HG03175 (cell line): ENCODE data around the gene MMP19.

Experiments
- ATAC-seq: cut with Tn5 transposase; IDR thresholded peaks from one replicate; pipeline ENCODE4 v1.9.1; 2021; ENCODE audit warnings: mild to moderate bottlenecking, moderate library complexity; ENCODE audit not compliant: unreplicated experiment

Gene MMP19

DNA sequence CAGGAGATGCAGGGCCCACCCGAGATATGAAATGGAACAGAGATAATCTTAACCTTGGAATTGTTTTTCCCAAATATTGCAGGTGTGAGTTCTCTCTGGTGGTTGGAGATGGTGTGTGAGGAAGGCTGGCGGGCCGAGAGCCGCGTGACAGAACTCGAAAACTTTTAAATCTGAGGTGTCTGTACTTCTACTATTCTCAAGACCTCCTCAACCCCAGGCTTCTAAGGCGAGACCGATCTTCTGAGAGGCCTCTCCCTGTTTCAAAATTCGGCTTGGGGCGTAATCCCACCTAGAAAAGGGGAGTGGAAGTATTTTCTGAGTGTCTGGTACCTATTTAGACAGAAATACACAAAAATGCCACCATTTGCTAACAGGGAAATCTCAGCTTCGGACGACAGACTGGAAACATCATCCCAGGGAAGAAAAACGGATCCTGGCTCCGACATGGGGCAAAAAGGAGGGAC, 25.8 kb downstream of the MMP19 start:
- no peak for ATAC-seq

DNA sequence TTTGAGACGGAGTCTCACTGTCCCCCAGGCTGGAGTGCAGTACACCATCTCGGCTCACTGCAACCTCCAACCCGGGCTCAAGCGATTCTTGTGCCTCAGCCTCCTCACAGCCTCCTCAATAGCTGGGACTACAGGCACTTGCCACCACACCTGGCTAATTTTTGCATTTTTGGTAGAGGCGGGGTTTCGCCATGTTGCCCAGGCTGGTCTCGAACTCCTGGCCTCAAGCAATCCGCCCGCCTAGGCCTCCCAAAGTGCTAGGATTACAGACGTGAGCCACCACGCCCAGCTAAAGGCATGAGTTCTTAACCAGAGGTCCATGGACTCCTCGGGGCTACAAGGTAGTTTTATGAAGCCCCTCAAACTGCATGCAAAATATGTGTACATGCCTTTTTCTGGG, 27.3 kb downstream of the MMP19 start:
- ATAC-seq: no peak

DNA sequence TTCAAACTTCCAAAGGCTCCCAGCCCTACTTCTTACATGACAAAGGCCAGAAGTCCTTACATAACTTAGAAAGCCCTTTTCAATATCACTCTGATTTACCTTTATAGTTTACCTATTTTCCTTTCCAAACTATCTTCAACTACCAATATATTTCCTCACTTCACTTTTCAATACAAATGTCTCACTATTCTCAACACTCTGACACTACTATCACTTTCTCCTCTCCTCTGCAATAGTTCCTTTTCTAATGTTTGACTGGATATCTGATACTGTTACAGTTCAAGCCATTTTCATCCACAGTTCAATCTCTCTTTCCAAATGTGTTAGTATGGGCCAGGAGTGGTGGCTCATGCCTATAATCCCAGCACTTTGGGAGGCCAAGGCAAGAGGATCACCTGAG, 28.5 kb downstream of the MMP19 start:
- ATAC-seq: no peak

DNA sequence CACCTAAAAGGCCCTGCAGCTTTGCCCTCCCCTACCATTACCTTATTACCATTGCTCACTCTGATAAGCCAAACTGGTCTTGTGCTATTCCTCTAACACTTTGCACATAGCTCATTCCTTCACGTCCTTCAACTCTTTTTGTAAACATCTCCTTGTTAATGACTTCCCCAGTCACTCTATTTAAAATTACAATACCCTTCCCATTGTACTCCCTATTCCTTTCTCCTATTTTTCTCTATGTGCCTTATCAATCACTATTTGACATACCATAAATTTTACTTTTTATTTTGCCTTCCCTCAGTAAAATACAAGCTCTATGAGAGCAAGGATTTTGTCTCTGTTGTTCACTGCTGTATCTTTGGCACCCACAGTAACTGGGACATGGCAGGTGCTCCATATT, 30.6 kb downstream of the MMP19 start:
- ATAC-seq: no peak

DNA sequence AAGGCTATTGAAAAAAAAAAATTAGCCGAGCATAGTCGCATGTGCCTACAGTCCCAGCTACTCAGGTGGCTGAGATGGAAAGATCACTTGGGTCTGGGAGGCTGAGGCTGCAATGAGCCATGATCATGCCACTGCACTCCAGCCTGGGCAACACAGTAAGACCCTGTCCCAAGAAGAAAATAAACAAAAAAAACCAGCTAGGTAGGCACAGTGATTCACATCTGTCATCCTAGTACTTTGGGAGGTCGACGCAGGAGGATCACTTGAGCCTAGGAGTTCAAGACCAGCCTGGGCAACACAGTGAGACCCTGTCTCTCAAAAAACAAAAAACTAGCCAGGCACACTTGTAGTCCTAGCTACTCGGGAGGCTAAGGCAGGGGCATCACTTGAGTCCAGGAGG, 33.5 kb downstream of the MMP19 start:
- no peak for ATAC-seq

DNA sequence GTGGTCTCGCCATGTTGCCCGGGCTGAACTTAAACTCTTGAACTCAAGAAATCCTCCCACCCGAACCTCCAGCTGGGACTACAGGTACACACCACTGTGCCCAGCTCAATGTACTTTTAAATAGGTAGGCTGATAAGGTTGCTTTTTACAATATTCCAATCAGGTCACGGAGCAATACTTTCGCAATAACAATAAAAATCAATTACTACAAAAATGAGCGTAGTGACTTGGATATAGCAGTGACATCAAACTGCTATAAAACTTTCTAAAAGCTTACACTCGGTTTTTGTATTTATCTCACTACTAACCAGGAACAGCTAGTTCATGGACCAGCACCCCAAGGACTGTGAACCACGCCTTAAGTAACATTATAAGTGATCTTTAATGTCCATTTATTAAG, 35.8 kb downstream of the MMP19 start:
- no peak for ATAC-seq

DNA sequence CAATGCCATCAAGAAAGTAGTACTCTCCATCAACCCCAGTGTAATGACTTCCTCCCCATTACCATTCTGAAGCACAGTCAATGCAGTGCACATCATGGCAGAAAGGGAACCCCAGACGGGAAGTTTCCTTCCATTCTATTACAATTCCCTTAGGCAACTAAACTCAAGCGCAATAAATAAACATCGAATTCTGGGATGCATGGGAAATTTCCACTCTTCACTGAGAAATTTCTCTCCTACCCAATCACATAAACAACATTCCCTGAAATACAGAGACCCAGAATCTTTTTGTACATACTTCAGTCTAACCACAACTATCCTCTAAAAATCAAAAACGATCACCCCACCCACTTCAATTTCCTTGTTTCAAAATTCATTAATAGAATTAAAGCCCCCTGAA, 45.2 kb downstream of the MMP19 start:
- ATAC-seq: no peak

DNA sequence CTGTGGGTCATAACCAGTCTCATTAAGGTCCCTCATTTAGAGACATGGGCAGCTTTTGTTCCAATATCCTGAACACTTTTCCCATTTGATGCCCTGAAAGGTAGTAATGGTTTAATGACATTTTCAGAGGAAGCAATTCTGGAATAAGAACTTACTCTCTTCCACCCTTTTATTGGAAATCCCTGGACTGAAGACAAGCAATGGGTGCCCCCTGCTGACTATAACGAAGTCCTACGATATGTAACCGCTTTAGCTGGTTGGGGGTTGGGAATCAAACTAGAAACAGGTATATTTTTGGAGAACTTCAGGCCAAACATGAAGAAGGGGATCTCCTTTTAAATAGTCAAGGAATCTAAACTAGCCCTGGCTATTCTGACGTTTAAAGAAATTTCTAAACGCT, 45.7 kb downstream of the MMP19 start:
- no peak for ATAC-seq

DNA sequence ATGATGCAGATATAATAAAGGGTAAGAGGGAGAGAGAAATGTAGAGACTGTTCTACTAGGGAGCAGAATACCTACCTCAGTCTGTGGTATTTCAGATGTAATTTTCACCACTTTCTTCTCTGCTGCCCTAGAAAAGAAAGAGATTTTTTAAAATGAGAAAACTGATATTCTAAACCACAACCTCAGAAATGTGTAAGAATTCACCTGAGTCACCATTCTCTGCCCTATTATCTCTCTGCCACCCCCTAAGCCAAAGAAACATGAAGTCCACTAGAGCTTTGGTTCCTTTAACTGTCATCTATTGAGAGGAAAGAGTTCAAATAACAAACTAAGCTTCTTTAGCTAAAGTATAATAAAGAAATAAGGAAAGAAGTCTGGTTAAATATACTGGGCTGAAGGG, 46.8 kb downstream of the MMP19 start:
- ATAC-seq: no peak

DNA sequence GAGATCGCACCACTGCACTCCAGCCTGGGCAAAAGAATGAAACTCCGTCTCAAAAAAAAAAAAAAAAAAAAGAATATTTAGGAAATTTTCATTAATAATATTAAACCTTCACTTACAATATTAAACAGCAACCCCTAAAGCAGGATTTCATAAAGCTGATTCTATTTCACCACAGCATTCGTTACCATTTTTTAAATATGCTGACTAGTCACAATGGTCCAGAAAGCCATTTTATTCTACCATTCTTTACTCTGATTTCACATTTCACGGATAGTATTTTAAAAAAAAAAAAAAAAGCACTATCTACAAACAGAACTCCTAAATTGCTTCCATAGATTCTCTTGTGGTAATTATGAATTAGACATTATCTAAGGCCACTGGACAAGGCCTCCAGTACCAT, 52.8 kb downstream of the MMP19 start:
- ATAC-seq: no peak

DNA sequence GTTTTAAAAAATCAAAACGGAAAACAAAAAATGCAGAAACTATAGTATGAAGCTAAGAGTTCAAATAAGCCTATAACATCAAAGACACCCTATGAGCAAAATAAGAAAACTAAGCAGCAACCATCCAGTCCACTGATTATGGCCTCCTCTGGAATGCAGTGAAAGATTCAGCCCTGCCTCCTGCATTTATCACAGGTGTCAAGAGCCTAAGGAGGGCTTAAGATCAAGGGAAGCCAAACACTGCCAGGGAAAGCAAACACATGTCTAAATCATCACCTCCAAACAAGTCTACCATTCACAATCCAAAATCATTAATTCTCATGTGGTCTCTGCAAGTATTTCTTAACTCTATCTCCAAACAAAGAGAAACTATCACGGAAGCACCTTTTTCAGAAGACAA, 53.6 kb downstream of the MMP19 start:
- no peak for ATAC-seq

DNA sequence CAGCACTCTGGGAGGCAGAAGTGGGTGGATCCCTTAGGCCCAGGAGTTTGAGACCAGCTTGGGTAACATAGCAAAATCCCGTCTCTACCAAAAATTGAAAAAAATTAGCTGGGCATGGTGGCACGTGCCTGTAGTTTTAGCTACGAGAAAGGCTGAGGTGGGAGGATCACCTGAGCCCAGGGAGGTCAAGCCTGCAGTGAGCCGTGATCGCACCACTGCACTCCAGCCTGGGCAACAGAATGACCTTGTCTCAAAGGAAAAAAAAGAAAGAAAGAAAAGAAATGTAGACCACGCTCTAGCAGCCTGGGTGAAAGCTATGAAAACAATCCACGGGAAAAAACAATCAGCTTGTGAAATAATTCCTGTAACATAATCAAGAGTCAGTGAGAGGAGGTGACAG, 54.2 kb downstream of the MMP19 start:
- ATAC-seq: no peak
